BE2C (cell line): ENCODE measurements around the gene USPL1.
"Not testable (repeated sequence)": the region's sequence is repeated elsewhere in the genome, so short reads cannot be mapped to it uniquely, and the experiment has no call there.

Experiments used
- DNase-seq: peaks from one replicate; pipeline ENCODE4 v3.0.0-alpha.2; 2020
- H3K27me3 ChIP-seq: fragments of 250-450 bp; sonication (Bioruptor Pico); 2 replicates; pipeline ENCODE4 v1.5.1; 2020; ENCODE audit warnings: mild to moderate bottlenecking
- H3K36me3 ChIP-seq: fragments of 250-450 bp; sonication (Bioruptor Pico); 2 replicates; pipeline ENCODE4 v1.5.1; 2020; ENCODE audit warnings: mild to moderate bottlenecking
- H3K4me1 ChIP-seq: fragments of 250-450 bp; sonication (Bioruptor Pico); 2 replicates; pipeline ENCODE4 v1.5.1; 2020
- H3K4me3 ChIP-seq: 2 replicates; pipeline ENCODE4 v1.5.1; 2011; ENCODE audit warnings: low read depth, low read length
- H3K9me3 ChIP-seq: fragments of 250-450 bp; sonication (Bioruptor Pico); 2 replicates; pipeline ENCODE4 v1.5.1; 2020
- TF ChIP-seq, protein P1 (sequence below): IDR thresholded peaks from 2 replicates; pipeline ENCODE4 v1.5.1; 2012; ENCODE audit warnings: mild to moderate bottlenecking, low read depth, low read length

USPL1 gene

DNA sequence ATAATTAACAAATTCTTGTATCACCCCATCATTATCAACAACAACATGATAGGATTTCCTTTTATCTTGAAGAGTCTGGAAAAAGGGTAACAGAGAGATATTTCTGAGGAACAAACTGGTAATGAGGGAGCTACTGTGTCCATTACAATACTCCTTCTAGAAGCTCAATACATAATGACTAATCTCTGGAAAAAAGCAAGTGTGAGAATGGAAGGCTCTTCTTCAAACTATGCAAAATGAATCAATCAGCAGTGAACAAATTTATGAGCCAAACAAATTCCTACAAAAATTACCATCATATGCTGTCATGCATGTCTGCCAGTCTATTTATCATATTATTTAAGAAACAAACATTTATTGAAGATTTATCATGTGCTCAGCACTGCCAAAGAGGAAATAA lies 30.0 kb upstream of the USPL1 start:
- H3K36me3 ChIP-seq = no peaks in the 10 kb centered on the region
- H3K9me3 ChIP-seq = no peaks in the 10 kb centered on the region
- H3K4me1 ChIP-seq = no peaks in the 10 kb centered on the region
- no peaks in the 10 kb centered on the region for H3K27me3 ChIP-seq
- no peak overlapping the region for H3K4me3 ChIP-seq
- no peak for DNase-seq
- TF ChIP-seq, protein P1, sequence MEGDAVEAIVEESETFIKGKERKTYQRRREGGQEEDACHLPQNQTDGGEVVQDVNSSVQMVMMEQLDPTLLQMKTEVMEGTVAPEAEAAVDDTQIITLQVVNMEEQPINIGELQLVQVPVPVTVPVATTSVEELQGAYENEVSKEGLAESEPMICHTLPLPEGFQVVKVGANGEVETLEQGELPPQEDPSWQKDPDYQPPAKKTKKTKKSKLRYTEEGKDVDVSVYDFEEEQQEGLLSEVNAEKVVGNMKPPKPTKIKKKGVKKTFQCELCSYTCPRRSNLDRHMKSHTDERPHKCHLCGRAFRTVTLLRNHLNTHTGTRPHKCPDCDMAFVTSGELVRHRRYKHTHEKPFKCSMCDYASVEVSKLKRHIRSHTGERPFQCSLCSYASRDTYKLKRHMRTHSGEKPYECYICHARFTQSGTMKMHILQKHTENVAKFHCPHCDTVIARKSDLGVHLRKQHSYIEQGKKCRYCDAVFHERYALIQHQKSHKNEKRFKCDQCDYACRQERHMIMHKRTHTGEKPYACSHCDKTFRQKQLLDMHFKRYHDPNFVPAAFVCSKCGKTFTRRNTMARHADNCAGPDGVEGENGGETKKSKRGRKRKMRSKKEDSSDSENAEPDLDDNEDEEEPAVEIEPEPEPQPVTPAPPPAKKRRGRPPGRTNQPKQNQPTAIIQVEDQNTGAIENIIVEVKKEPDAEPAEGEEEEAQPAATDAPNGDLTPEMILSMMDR = no peak

DNA sequence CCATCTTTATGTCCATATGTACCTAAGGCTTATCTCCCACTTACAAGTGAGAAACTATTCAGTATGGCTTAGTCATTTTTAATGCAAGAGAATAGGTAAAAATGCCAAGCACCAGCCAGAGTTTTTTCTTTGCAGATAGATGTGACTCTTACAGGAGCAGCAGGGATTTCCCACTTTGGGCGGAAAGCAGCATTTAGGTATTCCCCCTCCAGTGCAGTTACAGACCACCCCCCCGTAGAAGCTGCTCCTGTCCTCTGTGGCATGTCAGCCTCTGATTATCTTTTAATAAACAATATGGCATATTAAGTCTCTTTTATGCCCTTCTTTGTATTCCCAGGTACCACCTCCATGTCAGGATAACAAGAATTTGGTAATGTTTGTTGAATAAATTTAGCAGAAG lies 24.7 kb upstream of the USPL1 start:
- DNase-seq = no peak
- TF ChIP-seq, protein P1 = no peak
- Histone ChIP-seq H3K27me3 (no peaks in the 10 kb centered on the region), H3K9me3 (no peaks in the 10 kb centered on the region), H3K36me3 (no peaks in the 10 kb centered on the region), H3K4me3 (no peak overlapping the region), H3K4me1 (no peaks in the 10 kb centered on the region)

DNA sequence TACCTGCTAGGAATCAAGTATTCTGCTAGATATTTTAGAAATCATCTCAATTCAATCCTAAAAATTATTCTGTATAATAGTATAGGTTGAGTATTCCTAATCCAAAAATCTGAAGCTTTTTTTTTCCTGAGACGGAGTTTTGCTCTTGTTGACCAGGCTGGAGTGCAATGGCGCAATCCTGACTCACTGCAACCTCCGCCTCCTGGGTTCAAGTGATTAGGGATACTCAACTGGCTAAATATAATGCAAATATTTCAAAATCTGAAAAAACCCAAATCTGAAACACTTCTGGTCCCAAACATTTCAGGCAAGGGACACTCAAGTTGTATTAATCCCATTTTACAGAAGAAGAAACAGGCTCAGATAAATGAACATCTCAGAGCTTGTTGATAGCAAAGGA lies 17.2 kb upstream of the USPL1 start:
- no peak for DNase-seq
- Histone ChIP-seq H3K27me3 (no peaks in the 10 kb centered on the region), H3K9me3 (no peaks in the 10 kb centered on the region), H3K36me3 (no peaks in the 10 kb centered on the region), H3K4me1 (no peaks in the 10 kb centered on the region), H3K4me3 (no peak overlapping the region)
- TF ChIP-seq, protein P1 = no peak

DNA sequence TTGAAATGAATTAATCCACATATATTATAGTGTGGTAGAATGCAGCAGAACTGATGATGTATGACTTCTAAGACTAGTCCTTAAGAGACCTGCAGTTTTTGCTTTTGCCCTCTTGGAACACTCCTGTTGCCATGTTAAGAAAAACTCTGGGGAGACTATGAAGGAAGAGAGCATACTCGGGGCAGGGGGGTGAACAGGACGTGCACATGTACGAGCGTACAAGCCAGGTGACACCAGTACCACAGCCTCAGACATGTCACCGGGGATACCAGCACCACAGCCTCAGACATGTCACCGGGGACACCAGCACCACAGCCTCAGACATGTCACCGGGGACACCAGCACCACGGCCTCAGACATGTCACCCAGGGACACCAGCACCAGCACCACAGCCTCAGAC lies 15.9 kb upstream of the USPL1 start:
- DNase-seq = no peak
- no peaks in the 10 kb centered on the region for H3K4me1 ChIP-seq
- TF ChIP-seq, protein P1 = no peak
- H3K9me3 ChIP-seq = no peaks in the 10 kb centered on the region
- no peak overlapping the region for H3K4me3 ChIP-seq
- H3K27me3 ChIP-seq = no peaks in the 10 kb centered on the region
- H3K36me3 ChIP-seq = no peaks in the 10 kb centered on the region

DNA sequence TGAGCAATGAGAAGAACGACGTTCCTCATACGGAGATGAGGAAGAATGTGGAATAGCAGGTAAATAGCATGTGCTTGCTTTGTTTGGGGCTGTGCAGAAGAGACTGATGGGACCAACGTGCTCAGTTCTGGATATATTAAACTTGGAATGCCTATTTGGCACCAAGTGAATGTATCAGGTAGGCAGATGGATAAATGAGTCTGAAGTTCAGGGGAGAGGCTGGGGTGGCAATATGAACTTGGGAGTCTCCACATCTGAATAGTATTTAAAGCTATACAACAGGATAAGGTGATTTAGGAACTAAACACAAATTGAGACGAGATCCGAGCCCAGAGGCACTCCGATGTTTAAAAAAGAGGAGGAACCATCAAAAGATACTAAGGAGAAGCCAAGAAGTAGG lies 12.7 kb upstream of the USPL1 start:
- no peaks in the 10 kb centered on the region for H3K9me3 ChIP-seq
- no peak for DNase-seq
- H3K4me3 ChIP-seq = no peak overlapping the region
- no peaks in the 10 kb centered on the region for H3K4me1 ChIP-seq
- TF ChIP-seq, protein P1 = no peak
- H3K27me3 ChIP-seq = no peaks in the 10 kb centered on the region
- no peaks in the 10 kb centered on the region for H3K36me3 ChIP-seq

DNA sequence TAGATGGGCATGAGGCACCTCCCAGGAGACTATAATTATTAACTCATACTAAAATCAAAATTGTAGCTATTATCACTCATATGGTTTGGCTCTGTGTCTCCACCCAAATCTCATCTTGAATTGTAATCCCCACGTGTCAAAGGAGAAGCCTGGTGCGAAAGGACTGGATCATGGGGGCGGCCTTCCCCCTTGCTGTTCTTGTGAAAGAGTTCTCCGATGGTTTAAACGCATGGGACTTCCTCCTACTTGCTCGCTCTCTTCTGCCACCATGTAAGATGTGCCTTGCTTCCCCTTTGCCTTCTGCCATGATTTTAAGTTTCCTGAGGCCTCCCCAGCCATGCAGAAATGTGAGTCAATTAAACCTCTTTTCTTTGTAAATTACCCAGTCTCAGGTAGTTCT lies 10.5 kb upstream of the USPL1 start:
- H3K9me3 ChIP-seq, H3K27me3 ChIP-seq, H3K36me3 ChIP-seq, H3K4me1 ChIP-seq, H3K4me3 ChIP-seq, DNase-seq: not testable (repeated sequence)

DNA sequence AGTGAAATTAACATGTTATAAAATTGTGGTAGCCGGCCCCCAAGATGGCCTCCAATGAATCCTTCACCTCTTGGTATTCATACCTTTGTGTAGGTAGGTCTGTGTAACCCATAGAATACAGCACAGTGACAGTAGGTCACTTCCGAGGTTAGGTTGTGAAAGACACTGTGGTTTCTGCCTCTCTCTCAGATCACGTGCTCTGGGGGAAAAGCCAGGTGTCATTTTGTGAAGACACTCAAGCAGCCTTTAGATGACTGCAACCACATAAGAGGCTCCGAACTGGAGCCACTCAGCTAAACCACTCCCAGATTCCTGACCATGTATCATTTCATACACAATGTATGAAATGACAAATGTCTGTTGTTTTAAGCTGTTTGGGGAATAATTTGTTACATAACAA lies 9.8 kb upstream of the USPL1 start:
- Histone ChIP-seq H3K27me3 (no peaks in the 10 kb centered on the region), H3K4me3 (no peak overlapping the region), H3K4me1 (no peaks in the 10 kb centered on the region), H3K9me3 (no peaks in the 10 kb centered on the region), H3K36me3 (no peaks in the 10 kb centered on the region)
- DNase-seq = no peak
- TF ChIP-seq, protein P1 = no peak
